SJSA1 (cell line): Measurements from ENCODE around the gene LIMS4. TPM values are rescaled to one million over a fixed set of nuclear protein-coding genes. Genes with fewer than 3 reads are reported as not detected.
"Not testable (repeated sequence)": the region's sequence is repeated elsewhere in the genome, so short reads cannot be mapped to it uniquely, and the experiment has no call there.

Experiments used
- DNase-seq, 2 experiments: peaks; one replicate each; pipeline ENCODE4 v3.0.0-alpha.2; 2015 to 2020; ENCODE audit warnings: low spot score in 2 of 2, low read depth in 1 of 2
- H3K27ac ChIP-seq: fragments of 250-450 bp; sonication (Bioruptor Pico); 2 replicates; pipeline ENCODE4 v1.5.1; 2020; ENCODE audit warnings: mild to moderate bottlenecking, moderate library complexity
- H3K27me3 ChIP-seq: fragments of 250-450 bp; sonication (Bioruptor Pico); replicated peaks from 2 replicates; pipeline ENCODE4 v1.5.1; 2020; ENCODE audit warnings: mild to moderate bottlenecking, moderate library complexity
- H3K36me3 ChIP-seq: fragments of 250-450 bp; sonication (Bioruptor Pico); 2 replicates; pipeline ENCODE4 v1.5.1; 2020; ENCODE audit warnings: mild to moderate bottlenecking
- H3K4me1 ChIP-seq: fragments of 250-450 bp; sonication (Bioruptor Pico); replicated peaks from 2 replicates; pipeline ENCODE4 v1.6.1; 2021; ENCODE audit warnings: mild to moderate bottlenecking
- H3K4me3 ChIP-seq: fragments of 250-450 bp; sonication (Bioruptor Pico); 2 replicates; pipeline ENCODE4 v1.5.1; 2020; ENCODE audit warnings: mild to moderate bottlenecking
- H3K9me3 ChIP-seq: fragments of 250-450 bp; sonication (Bioruptor Pico); replicated peaks from 2 replicates; pipeline ENCODE4 v1.5.1; 2020; ENCODE audit warnings: mild to moderate bottlenecking
- total RNA-seq: library from RNA; depleted of rRNA; stranded (reverse); fragments of >200 nt; shearing (Covaris generic); gene quantifications from 2 replicates; pipeline ENCODE4 v1.2.3, GENCODE V29; 2014; rRNA removed

The LIMS4 gene, protein sequence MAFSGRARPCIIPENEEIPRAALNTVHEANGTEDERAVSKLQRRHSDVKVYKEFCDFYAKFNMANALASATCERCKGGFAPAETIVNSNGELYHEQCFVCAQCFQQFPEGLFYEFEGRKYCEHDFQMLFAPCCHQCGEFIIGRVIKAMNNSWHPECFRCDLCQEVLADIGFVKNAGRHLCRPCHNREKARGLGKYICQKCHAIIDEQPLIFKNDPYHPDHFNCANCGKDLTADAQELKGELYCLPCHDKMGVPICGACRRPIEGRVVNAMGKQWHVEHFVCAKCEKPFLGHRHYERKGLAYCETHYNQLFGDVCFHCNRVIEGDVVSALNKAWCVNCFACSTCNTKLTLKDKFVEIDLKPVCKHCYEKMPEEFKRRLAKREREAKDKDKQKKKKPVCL
- total RNA-seq, result 2.3 and 2.7 TPM in 2 replicates

DNA sequence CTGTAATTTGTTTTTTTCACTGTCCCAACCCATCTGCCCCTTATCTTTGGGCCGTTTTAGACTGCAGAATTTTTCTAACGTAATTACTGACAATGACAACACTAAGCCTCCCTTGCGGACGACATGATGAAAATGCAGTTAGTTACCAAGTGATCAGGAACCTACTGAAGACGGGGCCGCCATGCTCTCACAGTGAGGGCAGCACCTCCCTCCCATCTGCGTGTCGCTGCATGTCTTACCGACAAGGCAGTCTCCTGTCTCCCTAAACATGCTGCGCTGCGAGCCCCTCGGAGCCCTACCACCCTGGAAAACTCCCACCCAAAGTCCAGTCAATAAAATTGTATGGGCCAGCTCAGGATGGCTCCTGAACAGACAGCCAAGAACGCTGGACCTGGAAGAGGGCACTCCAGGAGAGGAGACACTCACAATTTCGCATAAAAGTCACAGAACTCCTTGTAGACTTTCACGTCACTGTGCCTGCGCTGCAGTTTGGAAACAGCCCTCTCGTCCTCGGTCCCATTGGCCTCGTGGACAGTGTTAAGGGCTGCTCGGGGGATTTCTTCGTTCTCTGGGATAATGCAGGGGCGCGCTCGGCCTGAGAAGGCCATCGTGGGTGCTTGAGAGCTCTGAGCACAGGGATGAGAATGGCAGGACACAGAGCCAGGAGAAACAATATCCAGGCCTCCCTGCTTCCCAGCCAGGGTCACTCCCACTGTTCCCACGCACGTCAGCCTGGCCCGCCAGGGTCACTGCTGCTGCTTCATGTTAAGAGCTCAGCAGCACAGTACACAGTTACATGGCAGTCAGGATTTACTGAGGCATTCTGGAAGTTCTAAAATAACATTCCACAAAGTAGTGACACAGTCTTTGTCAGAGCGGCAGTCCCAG lies at the start of gene LIMS4:
TSS of gene LIMS4 (minus strand) at position 646 of the 888 bp plus-strand sequence. CDS start at position 608, 38 bp downstream.
- H3K27ac ChIP-seq, H3K9me3 ChIP-seq, H3K36me3 ChIP-seq, DNase-seq, H3K27me3 ChIP-seq, H3K4me1 ChIP-seq, H3K4me3 ChIP-seq: not testable (repeated sequence)

DNA sequence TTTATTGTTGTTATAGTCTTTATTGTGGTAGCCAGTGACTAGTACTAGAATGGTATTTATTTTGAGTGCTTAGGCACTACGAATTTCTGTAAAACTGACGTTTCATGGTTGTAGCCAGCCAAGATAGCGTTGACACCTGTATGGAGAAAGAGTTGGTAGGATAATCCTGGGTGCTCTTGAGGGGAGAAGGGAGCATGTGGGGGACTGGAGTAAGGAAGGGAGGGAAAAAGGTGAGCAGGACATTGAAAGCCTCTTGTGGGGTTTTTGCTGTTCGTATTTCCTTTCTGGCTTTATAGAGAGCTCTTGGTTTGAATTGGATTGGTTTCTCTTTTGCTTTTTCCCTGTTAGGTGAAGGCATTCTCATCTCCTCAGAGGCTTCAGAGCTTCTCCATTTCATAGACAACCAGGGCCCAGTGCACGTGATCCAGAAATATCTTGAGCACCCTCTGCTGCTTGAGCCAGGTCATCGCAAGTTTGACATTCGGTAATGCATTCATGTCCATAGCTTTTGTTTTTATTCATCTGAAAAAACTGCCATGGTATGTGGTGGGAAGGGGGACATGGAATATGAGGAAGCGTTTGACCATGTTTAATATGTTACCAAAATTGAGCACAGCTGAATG lies 27.2 kb upstream of the LIMS4 start:
- H3K9me3 ChIP-seq, H3K4me3 ChIP-seq, H3K4me1 ChIP-seq, H3K36me3 ChIP-seq, H3K27me3 ChIP-seq, H3K27ac ChIP-seq, DNase-seq: not testable (repeated sequence)

DNA sequence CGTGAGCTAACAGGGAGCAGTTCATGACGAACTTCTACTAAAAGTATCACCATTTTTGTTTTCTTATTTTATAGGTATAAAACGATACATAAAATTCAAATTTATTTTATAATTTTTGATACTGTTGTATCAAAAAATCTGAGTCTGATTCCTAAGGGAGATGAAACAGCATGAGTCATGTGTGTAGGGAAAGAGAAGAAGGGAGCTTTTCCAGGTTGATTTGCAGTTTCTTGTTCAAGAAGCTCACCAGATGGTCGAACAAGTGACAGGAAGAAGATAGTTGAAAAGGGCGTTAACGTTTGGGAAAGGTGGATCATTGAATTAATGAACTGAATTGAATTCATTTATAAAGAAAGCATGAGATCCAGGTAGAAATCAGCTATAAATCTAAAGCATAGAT lies 23.4 kb upstream of the LIMS4 start:
- H3K36me3 ChIP-seq, H3K4me1 ChIP-seq, H3K27me3 ChIP-seq, H3K9me3 ChIP-seq, H3K27ac ChIP-seq, H3K4me3 ChIP-seq, DNase-seq: not testable (repeated sequence)

DNA sequence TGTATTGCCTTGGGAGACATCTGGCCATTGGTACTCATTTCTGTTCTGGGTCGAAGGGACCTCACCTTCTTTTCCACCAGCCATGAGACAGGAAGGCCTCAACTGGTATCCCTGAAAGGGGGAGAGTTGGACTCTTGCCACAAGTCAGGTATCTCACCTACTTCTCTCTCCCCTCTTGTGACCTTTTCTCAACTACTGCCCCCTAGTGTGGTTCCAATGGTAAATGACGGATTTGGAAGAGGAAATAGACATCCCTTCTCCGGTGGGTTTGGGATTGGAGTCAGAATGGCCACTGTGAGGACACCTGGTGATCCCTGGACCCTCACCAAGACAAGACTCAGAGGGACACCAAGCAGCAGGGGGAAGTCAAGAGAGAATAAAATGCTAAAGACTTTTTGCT lies 21.9 kb upstream of the LIMS4 start:
- DNase-seq, H3K27me3 ChIP-seq, H3K4me3 ChIP-seq, H3K9me3 ChIP-seq, H3K4me1 ChIP-seq, H3K36me3 ChIP-seq, H3K27ac ChIP-seq: not testable (repeated sequence)

DNA sequence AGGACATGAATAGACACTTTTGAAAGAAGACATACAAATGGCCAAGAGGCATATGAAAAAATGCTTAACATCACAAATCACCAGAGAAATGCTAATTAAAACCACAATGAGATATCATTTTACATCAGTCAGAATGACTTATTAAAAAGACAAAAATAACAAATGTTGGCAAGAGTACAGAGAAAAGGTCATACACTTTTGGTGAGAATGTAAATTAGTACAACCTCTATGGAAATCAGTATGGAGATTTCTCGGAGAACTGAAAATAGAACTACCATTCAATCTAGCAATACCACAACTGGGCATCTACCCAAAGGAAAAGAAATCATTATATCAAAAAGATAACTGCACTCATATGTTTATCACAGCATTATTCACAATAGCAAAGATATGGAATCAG lies 16.4 kb upstream of the LIMS4 start:
- H3K36me3 ChIP-seq, H3K9me3 ChIP-seq, H3K4me3 ChIP-seq, DNase-seq, H3K27ac ChIP-seq, H3K4me1 ChIP-seq, H3K27me3 ChIP-seq: not testable (repeated sequence)

DNA sequence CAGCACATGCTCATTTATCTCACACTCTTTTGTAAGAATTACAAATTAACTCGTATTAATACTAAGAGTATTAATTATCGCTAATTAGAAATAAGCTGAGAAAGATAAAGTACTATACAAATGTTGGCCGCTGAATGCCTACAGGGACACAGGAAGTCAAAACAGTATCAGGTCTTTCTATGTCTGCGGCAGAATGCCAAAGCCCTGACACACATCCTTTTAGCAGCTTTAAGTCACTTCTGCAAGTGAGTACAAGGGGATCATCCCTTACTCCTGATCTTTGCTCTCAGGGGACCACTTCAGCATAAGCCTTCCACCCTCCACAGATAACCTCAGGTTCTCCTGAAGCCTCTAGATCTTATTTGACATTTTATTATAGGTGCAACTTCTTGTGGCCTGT lies 10.1 kb upstream of the LIMS4 start:
- not testable (repeated sequence) for H3K27me3 ChIP-seq, H3K4me3 ChIP-seq, H3K36me3 ChIP-seq, H3K27ac ChIP-seq, H3K4me1 ChIP-seq, H3K9me3 ChIP-seq, DNase-seq

DNA sequence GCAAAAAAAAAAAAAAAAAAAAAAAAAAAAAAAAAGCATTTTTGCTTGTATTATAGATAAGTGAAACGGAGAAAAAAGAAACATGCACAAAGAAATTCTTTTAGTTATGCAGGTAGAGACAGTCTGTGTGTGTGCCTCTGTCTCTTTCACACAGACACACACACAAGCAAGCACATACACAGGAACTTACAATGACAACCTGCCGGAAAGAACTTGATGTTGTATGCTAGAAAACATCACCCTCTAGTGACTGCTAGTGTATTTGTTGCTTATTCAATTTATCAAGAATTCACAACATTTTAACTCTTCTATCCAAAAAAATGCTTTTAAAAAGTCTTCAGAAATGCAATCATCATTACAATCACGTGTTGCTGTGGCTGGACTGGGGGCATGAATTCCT lies 8.6 kb upstream of the LIMS4 start:
- not testable (repeated sequence) for H3K9me3 ChIP-seq, H3K4me1 ChIP-seq, H3K27ac ChIP-seq, H3K36me3 ChIP-seq, DNase-seq, H3K4me3 ChIP-seq, H3K27me3 ChIP-seq

DNA sequence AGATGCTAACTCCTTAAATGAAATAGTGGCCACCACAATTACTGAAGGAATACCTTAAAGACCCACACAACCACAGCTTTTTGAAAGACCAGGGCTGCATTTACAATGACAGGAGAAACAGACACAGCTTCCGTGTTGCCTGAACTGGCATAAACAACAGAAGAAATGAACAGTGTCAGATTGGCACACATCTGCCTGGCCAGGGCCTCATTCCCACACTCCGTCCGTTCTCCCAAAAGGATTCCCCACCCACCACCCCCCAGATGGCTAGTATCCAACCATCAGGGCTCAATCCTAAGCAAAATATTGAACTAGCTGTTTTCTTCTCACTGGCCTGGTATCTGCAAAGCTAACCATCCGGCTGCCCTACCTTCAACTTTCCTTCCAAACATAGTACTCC lies 7.5 kb upstream of the LIMS4 start:
- H3K9me3 ChIP-seq, H3K4me3 ChIP-seq, H3K27ac ChIP-seq, H3K27me3 ChIP-seq, DNase-seq, H3K36me3 ChIP-seq, H3K4me1 ChIP-seq: not testable (repeated sequence)

DNA sequence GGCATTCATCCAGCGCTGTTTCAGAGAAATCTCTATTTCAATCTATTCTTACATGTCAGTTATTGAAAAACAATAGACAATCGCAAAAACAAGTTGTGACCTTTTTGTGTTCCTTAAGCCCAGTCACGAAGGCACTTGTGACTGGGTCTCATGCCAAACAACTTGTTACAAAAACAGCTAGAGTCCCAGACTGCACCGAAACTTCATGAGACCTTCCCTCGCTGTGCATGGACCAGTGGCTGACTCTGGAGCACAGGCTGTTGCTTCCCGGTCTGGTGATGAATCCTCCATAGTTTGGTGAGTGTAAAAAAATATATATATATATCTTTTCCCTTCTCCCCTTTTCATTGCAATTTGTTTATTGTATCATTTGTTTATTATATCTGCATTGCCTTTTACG lies 4.8 kb upstream of the LIMS4 start:
- H3K36me3 ChIP-seq, H3K4me1 ChIP-seq, H3K4me3 ChIP-seq, H3K27me3 ChIP-seq, H3K9me3 ChIP-seq, DNase-seq, H3K27ac ChIP-seq: not testable (repeated sequence)

DNA sequence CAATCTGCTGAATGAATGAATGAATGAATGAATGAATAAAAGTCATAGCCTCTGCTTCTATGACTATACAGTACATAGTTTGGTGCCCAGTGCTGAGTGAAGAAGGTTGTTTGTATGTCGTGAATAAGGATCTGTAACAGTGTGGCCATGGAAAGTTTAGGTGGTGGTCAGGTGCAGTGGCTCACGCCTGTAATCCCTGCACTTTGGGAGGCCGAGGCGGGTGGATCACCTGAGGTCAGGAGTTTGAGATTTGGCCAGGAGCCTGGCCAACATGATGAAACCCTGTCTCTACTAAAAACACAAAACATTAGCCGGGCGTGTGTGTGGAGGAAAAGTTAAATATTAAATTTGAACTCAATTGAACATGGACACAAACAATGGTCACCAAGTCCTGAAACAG lies 4.3 kb upstream of the LIMS4 start:
- H3K4me1 ChIP-seq, H3K9me3 ChIP-seq, DNase-seq, H3K4me3 ChIP-seq, H3K36me3 ChIP-seq, H3K27me3 ChIP-seq, H3K27ac ChIP-seq: not testable (repeated sequence)

DNA sequence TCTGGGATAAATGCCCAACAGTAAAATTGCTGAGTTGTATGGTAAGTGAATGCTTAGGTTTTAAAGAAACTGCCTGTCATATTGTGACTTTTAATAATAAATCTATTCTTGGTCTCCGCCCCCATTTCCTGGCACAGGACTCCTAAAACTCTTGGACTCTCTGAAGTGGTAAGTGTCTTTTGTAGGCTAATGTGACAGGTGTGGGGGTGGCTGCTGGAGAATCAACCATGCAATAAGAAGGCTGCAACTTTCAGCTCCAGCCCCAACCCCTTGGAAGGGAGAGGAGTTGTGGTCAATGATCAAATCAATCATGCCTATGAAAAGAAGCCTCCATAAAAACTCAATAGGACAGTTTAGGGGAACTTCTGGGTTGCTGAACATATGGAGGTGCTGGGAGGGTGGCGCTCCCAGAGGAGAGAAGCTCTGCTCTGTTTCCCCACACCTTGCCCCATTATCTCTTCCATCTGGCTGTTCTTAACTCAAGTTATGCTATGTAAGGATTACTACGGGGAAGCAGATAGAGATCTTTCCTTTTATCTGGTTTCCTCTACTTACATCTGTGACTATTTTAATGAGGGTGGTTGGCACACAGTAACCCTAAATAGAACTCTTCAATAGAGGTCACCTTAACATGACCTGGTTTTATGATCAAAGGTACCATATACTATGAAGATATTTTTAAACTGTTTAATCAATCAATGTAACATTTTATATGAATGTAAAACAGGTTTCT lies 3.2 kb upstream of the LIMS4 start:
- H3K4me3 ChIP-seq, H3K27ac ChIP-seq, DNase-seq, H3K4me1 ChIP-seq, H3K27me3 ChIP-seq, H3K36me3 ChIP-seq, H3K9me3 ChIP-seq: not testable (repeated sequence)

DNA sequence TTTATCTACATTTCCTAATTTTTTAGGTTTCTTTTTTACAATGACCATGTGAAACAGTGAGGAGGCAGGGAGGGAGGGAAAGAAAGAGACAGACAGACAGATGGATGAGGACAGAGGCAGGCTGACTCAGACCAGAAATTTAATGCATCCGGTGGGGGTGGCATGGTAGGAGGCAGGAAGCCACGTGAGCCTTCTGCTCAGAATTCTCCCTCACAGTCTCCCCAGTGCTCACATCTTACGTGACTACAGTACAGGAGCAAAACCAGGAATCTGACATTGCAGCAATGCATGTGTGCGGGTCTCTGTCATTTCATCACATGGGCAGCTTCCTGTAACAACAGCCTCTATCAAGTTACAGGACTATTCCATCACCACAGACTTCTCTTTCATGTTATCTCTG lies 2.3 kb upstream of the LIMS4 start:
- DNase-seq, H3K27ac ChIP-seq, H3K27me3 ChIP-seq, H3K4me3 ChIP-seq, H3K36me3 ChIP-seq, H3K4me1 ChIP-seq, H3K9me3 ChIP-seq: not testable (repeated sequence)

DNA sequence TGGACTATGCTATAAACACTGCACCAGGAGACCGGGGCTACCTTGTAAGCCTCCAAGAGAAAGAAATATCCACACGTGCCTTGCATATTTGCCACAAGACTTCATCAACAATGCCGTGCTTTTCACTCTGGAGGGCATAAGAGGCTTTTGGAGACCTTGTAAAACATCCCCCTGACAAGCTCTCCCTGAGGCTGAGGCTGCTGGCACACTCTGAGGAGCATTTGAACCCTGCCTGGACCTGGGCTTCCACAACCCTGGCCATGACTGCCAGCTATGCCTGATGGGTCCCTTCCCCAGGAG lies 393 bp upstream of the LIMS4 start:
- H3K9me3 ChIP-seq, result not testable (repeated sequence)

DNA sequence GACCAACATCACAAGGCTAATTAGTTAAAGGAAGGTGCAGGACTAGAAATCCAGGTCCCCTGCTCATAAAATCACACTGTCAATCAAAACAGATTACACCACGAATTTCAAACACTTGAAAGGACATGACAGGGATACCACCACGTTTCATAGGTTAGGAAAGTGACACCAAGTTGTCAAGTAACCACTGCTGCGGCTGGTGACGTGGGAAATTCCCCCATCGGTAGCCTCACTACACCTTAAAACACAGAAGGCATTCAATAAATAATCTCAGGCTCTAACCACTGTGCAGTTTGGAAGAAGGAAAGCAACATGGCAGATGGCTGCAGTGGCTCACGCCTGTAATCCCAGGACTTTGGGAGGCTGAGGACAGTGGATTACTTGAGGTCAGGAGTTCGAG lies 3.7 kb downstream of the LIMS4 start:
- H3K4me3 ChIP-seq, H3K27ac ChIP-seq, H3K9me3 ChIP-seq, H3K27me3 ChIP-seq, H3K4me1 ChIP-seq, H3K36me3 ChIP-seq, DNase-seq: not testable (repeated sequence)

More for the DNA sequence above, 393 bp upstream of the LIMS4 start:
- not testable (repeated sequence) for H3K4me3 ChIP-seq, H3K4me1 ChIP-seq, H3K27me3 ChIP-seq, H3K27ac ChIP-seq, DNase-seq, H3K36me3 ChIP-seq
